NCI-H2227 (cell line): Measurements from ENCODE around the gene PREB.
"Not testable (repeated sequence)": the region's sequence is repeated elsewhere in the genome, so short reads cannot be mapped to it uniquely, and the experiment has no call there.

Source experiments
- DNase-seq: peaks from one replicate; lab custom pipeline; 2025; ENCODE audit not compliant: unreplicated experiment; lab: John Stamatoyannopoulos, UW

PREB gene

GRCh38 chr2:27127883-27128667 is 6.4 kb downstream of the PREB start:
- no peak for DNase-seq

- DNase-seq: no peak
Measured at GRCh38 chr2:27126252-27126710, 8.2 kb downstream of the PREB start.

DNA sequence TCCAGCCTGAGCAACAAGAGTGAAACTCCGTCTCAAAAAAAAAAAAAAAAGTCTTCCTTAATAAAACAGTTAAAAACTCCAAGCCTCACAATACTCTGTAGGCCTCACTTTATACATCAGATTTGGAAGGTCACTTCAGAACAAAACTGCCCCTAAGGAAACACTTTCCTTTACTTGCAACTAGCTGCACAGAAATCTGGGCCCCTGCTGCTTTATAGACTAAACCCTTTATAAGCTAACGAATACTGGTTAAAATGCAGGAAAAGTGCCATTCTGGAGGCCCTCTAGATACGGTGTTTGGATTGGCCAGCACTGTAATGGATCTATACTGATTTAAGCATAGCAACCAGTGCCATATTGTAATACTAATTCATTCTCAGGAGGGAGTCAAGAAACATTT is 9.3 kb downstream of the PREB start:
- no peak for DNase-seq

DNA sequence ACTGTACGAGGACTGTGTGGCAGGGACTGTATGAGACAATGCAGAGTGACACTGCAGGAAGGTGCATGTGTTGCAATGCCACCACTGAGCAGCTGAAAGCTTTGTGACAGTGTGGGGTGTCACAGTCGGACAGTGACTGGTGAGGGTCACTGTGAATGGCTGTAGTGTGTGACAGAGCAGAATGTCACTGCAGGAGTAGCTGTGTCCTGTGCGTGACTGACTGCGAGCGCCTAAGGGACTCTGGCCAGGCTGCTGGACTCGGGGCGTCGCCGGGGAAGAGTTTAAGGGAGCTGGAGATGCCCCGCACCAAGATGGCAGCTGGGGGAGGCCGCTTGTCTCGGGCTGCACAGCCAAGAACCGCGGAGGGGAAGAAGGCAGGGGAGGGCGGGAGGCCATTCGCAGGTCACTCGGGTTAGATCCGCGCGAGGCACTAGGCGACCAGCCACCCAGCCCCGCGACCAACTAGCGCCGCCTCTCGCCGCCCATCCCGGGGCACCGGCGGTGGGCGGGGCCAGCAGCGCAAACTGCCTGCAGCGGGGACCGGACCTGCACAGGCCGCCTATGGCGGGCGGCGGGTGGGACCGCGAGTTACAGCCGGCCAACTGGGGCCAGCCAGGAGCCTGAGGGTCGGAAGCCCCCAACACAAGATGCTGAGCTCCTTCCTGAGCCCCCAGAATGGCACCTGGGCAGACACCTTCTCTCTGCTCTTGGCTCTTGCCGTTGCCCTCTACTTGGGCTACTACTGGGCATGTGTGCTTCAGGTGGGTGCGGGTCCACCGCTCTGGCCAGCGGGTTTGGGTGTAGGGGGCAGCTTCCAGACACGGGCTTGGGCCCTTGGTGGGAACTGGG is 10.9 kb downstream of the PREB start, which contains the start of gene ABHD1:
ABHD1 (plus strand) TSS at position 514 of the 849 bp plus-strand sequence; CDS start at position 648, 134 bp downstream.
- peak; percentile 59 for DNase-seq

DNA sequence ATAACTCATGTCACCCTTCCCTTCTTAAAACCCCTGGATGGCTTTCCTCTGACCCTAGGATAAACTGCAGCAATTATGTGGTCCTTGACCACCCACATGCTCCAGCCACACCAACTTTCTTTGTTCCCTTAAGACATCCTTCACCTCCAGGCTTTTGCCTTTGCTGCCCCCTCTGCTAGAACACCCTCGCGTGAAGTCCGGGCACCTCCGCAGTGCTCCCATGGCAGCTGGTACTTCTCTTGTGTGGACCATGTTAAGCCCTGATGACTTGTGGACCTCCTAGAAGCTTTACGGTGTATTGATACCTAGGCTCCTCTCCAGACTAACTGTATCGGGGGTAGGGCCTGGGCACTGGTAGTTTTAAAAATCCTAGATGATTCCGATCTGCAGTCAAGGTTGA is 11.6 kb downstream of the PREB start:
- no peak for DNase-seq

- DNase-seq: no peak
Measured at GRCh38 chr2:27121906-27122305, 12.5 kb downstream of the PREB start.

- not testable (repeated sequence) for DNase-seq
Measured at GRCh38 chr2:27119330-27119670, 15.1 kb downstream of the PREB start.

DNA sequence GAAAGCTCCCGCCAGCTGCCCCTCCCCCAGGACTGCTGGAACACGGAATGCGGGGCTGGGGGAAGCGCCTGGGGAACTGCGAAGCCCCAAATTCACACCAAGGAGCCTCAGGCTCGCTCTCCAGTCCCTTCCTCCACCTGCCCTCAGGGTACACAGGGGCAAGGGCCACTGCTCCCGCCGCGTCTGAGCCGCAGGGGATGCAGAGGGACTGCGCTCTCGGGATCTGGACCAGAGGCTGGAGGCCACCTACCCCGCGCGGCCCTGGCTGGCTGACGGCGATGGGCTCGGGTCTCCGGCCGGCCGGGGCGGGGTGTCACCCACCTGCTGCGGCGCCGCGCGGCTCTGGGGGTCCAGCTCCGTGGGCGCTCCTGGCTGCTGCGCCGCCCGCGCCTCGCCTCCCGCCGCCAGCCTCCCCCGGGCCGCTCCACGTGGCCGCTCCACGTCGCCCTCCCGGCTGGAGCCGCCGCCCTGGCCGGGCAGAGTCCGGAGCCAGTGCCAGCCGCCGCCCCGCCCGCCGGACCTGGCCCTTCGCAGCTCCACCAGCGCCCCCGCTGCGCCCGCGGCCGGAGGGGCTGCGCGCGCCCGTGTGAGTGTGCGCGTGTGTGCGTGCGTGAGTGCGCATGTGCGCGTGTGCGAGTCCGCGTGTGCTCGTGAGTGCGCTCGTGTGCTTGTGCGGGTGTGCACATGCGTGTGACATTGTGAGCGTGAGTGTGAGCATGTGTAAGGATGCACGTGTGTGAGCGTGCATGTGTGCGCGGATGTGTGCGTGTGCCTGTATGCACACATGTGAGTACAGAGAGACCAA is 15.7 kb downstream of the PREB start, which contains the start of gene CGREF1:
CGREF1 (minus strand) TSS at position 604 of the 805 bp plus-strand sequence. CDS start 14,762 bp downstream, outside the sequence.
- DNase-seq: peak; percentile 63

DNA sequence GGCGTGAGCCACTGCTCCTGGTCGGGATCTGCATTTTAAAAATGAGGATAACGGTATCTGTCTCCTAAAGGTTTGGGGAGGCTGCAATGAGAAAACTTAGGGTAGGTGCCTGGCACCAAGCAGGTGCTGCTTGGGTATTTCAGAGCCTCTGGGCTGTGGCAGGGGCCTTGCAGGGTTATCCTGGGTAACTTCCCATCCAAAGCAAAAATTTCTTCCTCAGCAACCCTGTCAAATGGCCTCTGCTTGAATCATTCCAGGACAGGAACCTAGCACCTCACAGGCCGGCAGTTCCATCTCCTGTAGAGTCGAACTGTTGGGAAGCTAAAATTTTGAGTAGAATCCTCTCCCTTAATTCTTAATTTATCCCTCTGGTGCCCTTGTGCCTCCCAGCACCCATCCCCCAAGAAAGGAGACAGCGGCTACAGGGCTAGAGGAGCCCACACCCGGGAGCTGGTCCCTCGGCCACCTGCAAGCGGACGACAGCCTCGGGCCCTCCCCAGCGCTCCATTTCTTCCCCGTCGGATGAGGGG is 16.4 kb downstream of the PREB start:
- no peak for DNase-seq

DNA sequence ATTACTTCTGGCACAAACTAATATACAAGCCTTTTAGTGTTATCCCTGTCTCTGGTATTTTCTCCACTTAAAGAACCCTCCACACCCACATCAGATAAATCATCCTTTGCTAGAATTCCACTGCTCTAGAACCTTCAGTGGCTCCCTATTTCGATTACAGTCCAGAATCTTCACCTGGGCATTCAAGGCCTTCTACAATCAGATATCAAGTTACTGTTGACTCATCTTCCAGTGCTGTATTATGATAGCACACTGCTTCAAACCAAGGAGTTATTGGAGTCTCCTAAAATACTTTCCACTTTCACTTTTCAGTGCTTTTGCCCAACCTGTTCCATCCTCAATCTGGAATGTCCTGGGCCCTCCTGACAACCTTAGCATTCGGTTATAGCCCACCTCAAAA is 18.9 kb downstream of the PREB start:
- no peak for DNase-seq

DNA sequence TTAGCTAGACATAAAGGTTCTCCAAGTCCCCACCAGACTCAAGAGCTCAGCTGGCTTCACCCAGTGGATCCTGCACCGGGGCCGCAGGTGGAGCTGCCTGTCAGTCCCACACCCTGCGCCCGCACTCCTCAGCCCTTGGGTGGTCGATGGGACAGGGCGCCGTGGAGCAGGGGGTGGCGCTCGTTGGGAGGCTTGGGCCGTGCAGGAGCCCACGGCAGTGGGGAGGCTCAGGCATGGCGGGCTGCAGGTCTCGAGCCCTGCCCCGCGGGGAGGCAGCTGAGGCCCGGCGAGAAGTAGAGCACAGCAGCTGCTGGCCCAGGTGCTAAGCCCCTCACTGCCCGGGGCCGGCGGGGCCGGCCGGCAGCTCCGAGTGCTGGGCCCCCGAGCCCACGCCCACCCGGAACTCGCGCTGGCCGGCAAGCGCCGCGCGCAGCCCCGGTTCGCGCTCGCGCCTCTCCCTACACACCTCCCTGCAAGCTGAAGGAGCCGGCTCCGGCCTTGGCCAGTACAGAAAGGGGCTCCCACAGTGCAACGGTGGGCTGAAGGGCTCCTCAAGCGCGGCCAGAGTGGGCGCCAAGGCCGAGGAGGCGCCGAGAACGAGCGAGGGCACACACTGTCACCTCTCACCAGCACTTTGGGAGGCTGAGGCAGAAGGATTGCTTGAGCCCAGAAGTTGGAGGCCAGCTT is 22.9 kb downstream of the PREB start:
- DNase-seq: not testable (repeated sequence)

GRCh38 chr2:27110603-27111352 is 23.7 kb downstream of the PREB start:
- not testable (repeated sequence) for DNase-seq

GRCh38 chr2:27109083-27109482 is 25.4 kb downstream of the PREB start:
- DNase-seq: no peak

- no peak for DNase-seq
Measured at GRCh38 chr2:27108221-27108620, 26.2 kb downstream of the PREB start.

GRCh38 chr2:27105981-27106380 is 28.5 kb downstream of the PREB start:
- DNase-seq: no peak

GRCh38 chr2:27102329-27102728 is 32.1 kb downstream of the PREB start:
- DNase-seq: no peak

GRCh38 chr2:27100036-27100435 is 34.4 kb downstream of the PREB start:
- DNase-seq: no peak

GRCh38 chr2:27099334-27099955 is 35.0 kb downstream of the PREB start:
- DNase-seq: no peak

GRCh38 chr2:27097341-27097740 is 37.1 kb downstream of the PREB start:
- no peak for DNase-seq
